Measurements from ENCODE around the gene SLC36A4. TPM values are rescaled to one million over a fixed set of nuclear protein-coding genes. Genes with fewer than 3 reads are reported as not detected.
"Not testable (repeated sequence)": the region's sequence is repeated elsewhere in the genome, so short reads cannot be mapped to it uniquely, and the experiment has no call there.

The SLC36A4 gene
- total and polyA plus RNA-seq, 2 of the 4 experiments (the other 2 are of a cell fraction), result 9.2 to 13.1 TPM

GRCh38 chr11:93113824-93114223 is 84.0 kb downstream of the SLC36A4 start:
- Histone ChIP-seq H3K9me1 (ENCODE audit: insufficient read depth, low read length) (no peaks in the 10 kb centered on the region), H2AFZ (replicated peaks; ENCODE audit: low read length, poor library complexity) (no peak overlapping the region), H3K56ac (ENCODE audit: extremely low read depth, insufficient read depth, low read length) (no peak overlapping the region), H3K9ac (ENCODE audit: low read depth, low read length) (no peak overlapping the region), H3K4ac (ENCODE audit: low read depth, low read length) (no peak overlapping the region), H3K27me3 (ENCODE audit: control insufficient read depth, insufficient read depth, low read length) (no peaks in the 10 kb centered on the region), H3K4me2 (ENCODE audit: low read depth, low read length) (no peak overlapping the region), H3K79me1 (ENCODE audit: low read depth in 1 of 2, low read length in 2 of 2) (no peaks in the 10 kb centered on the region), H3K4me1 (ENCODE audit: control insufficient read depth, insufficient read depth, low read length) (peaks cover 3% of the 10 kb centered on the region), H2AK5ac (ENCODE audit: low read depth, low read length) (no peak overlapping the region), H3K4me3 (ENCODE audit: insufficient read depth, low read depth, low read length) (no peak overlapping the region), H3K9me3 (ENCODE audit: control insufficient read depth, insufficient read depth, low read length) (peaks cover 3% of the 10 kb centered on the region; the same call in 1 of the 2 replicates), H2BK120ac (ENCODE audit: low read depth, low read length) (no peak overlapping the region), H3K27ac (ENCODE audit: insufficient read depth, low read length) (no peak overlapping the region), H3K14ac (replicated peaks; ENCODE audit: low read depth, low read length) (no peak overlapping the region), H4K8ac (ENCODE audit: low read depth in 2 of 2, low read length in 2 of 2) (no peak overlapping the region), H3K18ac (ENCODE audit: low read depth, low read length) (no peak overlapping the region), H4K91ac (ENCODE audit: insufficient read depth, low read depth, low read length) (no peak overlapping the region), H3K23ac (ENCODE audit: low read depth, low read length) (no peak overlapping the region), H4K20me1 (ENCODE audit: insufficient read depth, low read length) (no peaks in the 10 kb centered on the region), H3K36me3 (ENCODE audit: control insufficient read depth, insufficient read depth, low read length) (no peaks in the 10 kb centered on the region), H2BK20ac (ENCODE audit: low read depth, low read length) (no peak overlapping the region), H2AK9ac (replicated peaks; ENCODE audit: low read depth, low read length, poor library complexity) (no peak overlapping the region), H2BK5ac (ENCODE audit: low read depth, low read length, poor library complexity, severe bottlenecking) (no peak overlapping the region), H2BK15ac (ENCODE audit: low read depth, low read length) (no peak overlapping the region), H4K5ac (ENCODE audit: low read depth, low read length) (no peak overlapping the region)
- ChIA-PET POLR2A (ENCODE audit: unreplicated experiment) (interaction anchor here (0.8 kb wide), 1 partner anchor 446 kb away, joined by 5 read pairs; no protein-coding TSS in a partner anchor), CTCF (no interaction called here)
- TF ChIP-seq FOS (IDR thresholded peaks at IDR 0.05; ENCODE audit: low read depth, low read length), result no peak
- no peak for TF ChIP-seq SMC3 (IDR thresholded peaks at IDR 0.05; ENCODE audit: low read depth, low read length)
- no peak for TF ChIP-seq RFX5 (IDR thresholded peaks at IDR 0.05; ENCODE audit: low read depth, low read length)
- TF ChIP-seq MAFK (IDR thresholded peaks at IDR 0.05; ENCODE audit: low read depth, low read length), result no peak
- TF ChIP-seq MXI1 (IDR thresholded peaks at IDR 0.05; ENCODE audit: borderline replicate concordance, low read depth, low read length), result no peak
- TF ChIP-seq NFE2L2 (IDR thresholded peaks at IDR 0.05; ENCODE audit: low read depth, low read length), result no peak
- no peak for TF ChIP-seq MAZ (IDR thresholded peaks at IDR 0.05; ENCODE audit: borderline replicate concordance, low read depth, low read length)
- TF ChIP-seq POLR2A (IDR thresholded peaks at IDR 0.05; ENCODE audit: low read depth, low read length), result no peak
- no peak for TF ChIP-seq CTCF (conservative IDR thresholded peaks at IDR 0.05; ENCODE audit: low read depth, low read length)
- in situ Hi-C loops (cut with MboI; ENCODE audit: low sequenced_read_pairs) (no loop called here), intact Hi-C loops (cut with micrococcal nuclease) (no loop called here), dilution Hi-C loops (cut with HindIII; ENCODE audit: low sequenced_read_pairs, unreplicated experiment) (no loop called here)
- DNase-seq, result no peak
- 60% methylated on average over 1 of the region's 3 CpGs; no CpG with 5 or more reads in 1 of the 2 experiments for WGBS, 2 experiments (ENCODE audit: extremely low coverage in 2 of 2, insufficient read length in 1 of 2)
- no peak for ATAC-seq (ENCODE audit: low read depth)
- no TSS peak for BruUV-seq (replicated peaks)

- H2BK5ac ChIP-seq (ENCODE audit: low read depth, low read length, poor library complexity, severe bottlenecking); H3K4me3 ChIP-seq (ENCODE audit: insufficient read depth, low read depth, low read length); H2BK120ac ChIP-seq (ENCODE audit: low read depth, low read length); H4K20me1 ChIP-seq (ENCODE audit: insufficient read depth, low read length); H2BK15ac ChIP-seq (ENCODE audit: low read depth, low read length); H2AK9ac ChIP-seq (replicated peaks; ENCODE audit: low read depth, low read length, poor library complexity); DNase-seq; H3K4ac ChIP-seq (ENCODE audit: low read depth, low read length); H3K4me1 ChIP-seq (ENCODE audit: control insufficient read depth, insufficient read depth, low read length); H2AK5ac ChIP-seq (ENCODE audit: low read depth, low read length); intact Hi-C loops (cut with micrococcal nuclease); H2AFZ ChIP-seq (replicated peaks; ENCODE audit: low read length, poor library complexity); H2BK20ac ChIP-seq (ENCODE audit: low read depth, low read length); H3K9me1 ChIP-seq (ENCODE audit: insufficient read depth, low read length); H3K56ac ChIP-seq (ENCODE audit: extremely low read depth, insufficient read depth, low read length); H3K23ac ChIP-seq (ENCODE audit: low read depth, low read length); H4K91ac ChIP-seq (ENCODE audit: insufficient read depth, low read depth, low read length); H3K79me1 ChIP-seq (ENCODE audit: low read depth in 1 of 2, low read length in 2 of 2); dilution Hi-C loops (cut with HindIII; ENCODE audit: low sequenced_read_pairs, unreplicated experiment); H3K27me3 ChIP-seq (ENCODE audit: control insufficient read depth, insufficient read depth, low read length); H3K27ac ChIP-seq (ENCODE audit: insufficient read depth, low read length); in situ Hi-C loops (cut with MboI; ENCODE audit: low sequenced_read_pairs); H3K18ac ChIP-seq (ENCODE audit: low read depth, low read length); BruUV-seq (replicated peaks); POLR2A ChIA-PET (ENCODE audit: unreplicated experiment); CTCF ChIA-PET; H3K4me2 ChIP-seq (ENCODE audit: low read depth, low read length); H3K9ac ChIP-seq (ENCODE audit: low read depth, low read length); H4K5ac ChIP-seq (ENCODE audit: low read depth, low read length); H4K8ac ChIP-seq (ENCODE audit: low read depth in 2 of 2, low read length in 2 of 2); H3K36me3 ChIP-seq (ENCODE audit: control insufficient read depth, insufficient read depth, low read length); H3K9me3 ChIP-seq (ENCODE audit: control insufficient read depth, insufficient read depth, low read length); H3K14ac ChIP-seq (replicated peaks; ENCODE audit: low read depth, low read length); ATAC-seq (ENCODE audit: low read depth): not testable (repeated sequence)
These were observed 86.6 kb downstream of the SLC36A4 start for GRCh38 chr11:93111147-93111546.

Data from IMR-90 (cell line).